Gastroesophageal sphincter (tissue), 3 donors: ENCODE data around the gene ATP2C1.

ENCODE experiments used
- EP300 ChIP-seq: sonication (generic); formaldehyde crosslinking; IDR thresholded peaks from one replicate; pipeline ENCODE4 v1.6.1; 2017; ENCODE audit warnings: antibody characterized with exemption, mild to moderate bottlenecking
- POLR2A ChIP-seq, 2 donors: fragments of 450-650 bp; IDR thresholded peaks; one replicate each; pipeline ENCODE4 v1.6.1; 2017; ENCODE audit warnings: antibody characterized with exemption in 2 of 2, mild to moderate bottlenecking in 2 of 2, moderate library complexity in 1 of 2
- POLR2AphosphoS5 ChIP-seq: sonication (generic); formaldehyde crosslinking; IDR thresholded peaks from one replicate; pipeline ENCODE4 v1.6.1; 2017; ENCODE audit warnings: antibody characterized with exemption
- TF ChIP-seq, protein P1 (sequence below), 4 experiments: fragments of 200-600 bp in 2 of 4; fragments of 450-650 bp in 2 of 4; sonication (generic) in 1 of 4; IDR thresholded peaks; one replicate each; pipeline ENCODE4 v1.5.1; 2017 to 2019; ENCODE audit warnings: antibody characterized with exemption in 4 of 4, mild to moderate bottlenecking in 2 of 4, moderate library complexity in 2 of 4

- TF ChIP-seq POLR2A (IDR thresholded peaks at IDR 0.05): no peak
- TF ChIP-seq, protein P1, sequence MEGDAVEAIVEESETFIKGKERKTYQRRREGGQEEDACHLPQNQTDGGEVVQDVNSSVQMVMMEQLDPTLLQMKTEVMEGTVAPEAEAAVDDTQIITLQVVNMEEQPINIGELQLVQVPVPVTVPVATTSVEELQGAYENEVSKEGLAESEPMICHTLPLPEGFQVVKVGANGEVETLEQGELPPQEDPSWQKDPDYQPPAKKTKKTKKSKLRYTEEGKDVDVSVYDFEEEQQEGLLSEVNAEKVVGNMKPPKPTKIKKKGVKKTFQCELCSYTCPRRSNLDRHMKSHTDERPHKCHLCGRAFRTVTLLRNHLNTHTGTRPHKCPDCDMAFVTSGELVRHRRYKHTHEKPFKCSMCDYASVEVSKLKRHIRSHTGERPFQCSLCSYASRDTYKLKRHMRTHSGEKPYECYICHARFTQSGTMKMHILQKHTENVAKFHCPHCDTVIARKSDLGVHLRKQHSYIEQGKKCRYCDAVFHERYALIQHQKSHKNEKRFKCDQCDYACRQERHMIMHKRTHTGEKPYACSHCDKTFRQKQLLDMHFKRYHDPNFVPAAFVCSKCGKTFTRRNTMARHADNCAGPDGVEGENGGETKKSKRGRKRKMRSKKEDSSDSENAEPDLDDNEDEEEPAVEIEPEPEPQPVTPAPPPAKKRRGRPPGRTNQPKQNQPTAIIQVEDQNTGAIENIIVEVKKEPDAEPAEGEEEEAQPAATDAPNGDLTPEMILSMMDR (IDR thresholded peaks at IDR 0.05): no peak
- TF ChIP-seq EP300: no peak
- TF ChIP-seq POLR2AphosphoS5: no peak
Measured at GRCh38 chr3:130907500-130907899, 13.6 kb downstream of the ATP2C1 start.
